SW480 (cell line): ENCODE results near the gene ALAD.
"Not testable (repeated sequence)": the region's sequence is repeated elsewhere in the genome, so short reads cannot be mapped to it uniquely, and the experiment has no call there.

Experiments used
- DNase-seq: peaks from one replicate; pipeline ENCODE4 v3.0.0-alpha.2; 2016; ENCODE audit warnings: low spot score

Gene ALAD

GRCh38 chr9:113401027-113401792, at the start of gene ALAD:
ALAD (minus strand) TSS chr9:113401284; CDS start chr9:113393559, 7,725 bp downstream.
- DNase-seq, result peak; percentile 96

DNA sequence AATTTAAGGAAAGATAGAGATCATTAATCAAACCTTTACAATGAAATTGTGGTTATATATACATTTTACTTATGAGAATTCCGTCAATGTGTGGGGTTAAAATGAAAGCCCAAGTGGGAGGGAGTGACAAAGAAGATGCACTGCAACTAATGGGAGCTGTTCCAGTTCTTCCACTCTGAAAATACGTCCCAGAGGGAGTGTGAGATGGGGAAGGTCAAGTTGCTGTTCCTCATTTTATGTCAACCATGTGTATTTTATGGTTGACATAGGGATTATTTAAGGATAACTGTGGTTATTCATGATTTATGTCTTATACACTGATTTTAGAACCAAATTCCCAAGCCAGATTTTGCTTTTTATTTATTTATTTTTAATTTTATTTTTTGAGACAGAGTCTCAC, 48.3 kb upstream of the ALAD start:
- no peak for DNase-seq

- peak; percentile 44 for DNase-seq
Measured at GRCh38 chr9:113446323-113446740, 45.2 kb upstream of the ALAD start.

- no peak for DNase-seq
Measured at GRCh38 chr9:113444736-113445135, 43.7 kb upstream of the ALAD start.

GRCh38 chr9:113437716-113438115, 36.6 kb upstream of the ALAD start:
- DNase-seq, result not testable (repeated sequence)

DNA sequence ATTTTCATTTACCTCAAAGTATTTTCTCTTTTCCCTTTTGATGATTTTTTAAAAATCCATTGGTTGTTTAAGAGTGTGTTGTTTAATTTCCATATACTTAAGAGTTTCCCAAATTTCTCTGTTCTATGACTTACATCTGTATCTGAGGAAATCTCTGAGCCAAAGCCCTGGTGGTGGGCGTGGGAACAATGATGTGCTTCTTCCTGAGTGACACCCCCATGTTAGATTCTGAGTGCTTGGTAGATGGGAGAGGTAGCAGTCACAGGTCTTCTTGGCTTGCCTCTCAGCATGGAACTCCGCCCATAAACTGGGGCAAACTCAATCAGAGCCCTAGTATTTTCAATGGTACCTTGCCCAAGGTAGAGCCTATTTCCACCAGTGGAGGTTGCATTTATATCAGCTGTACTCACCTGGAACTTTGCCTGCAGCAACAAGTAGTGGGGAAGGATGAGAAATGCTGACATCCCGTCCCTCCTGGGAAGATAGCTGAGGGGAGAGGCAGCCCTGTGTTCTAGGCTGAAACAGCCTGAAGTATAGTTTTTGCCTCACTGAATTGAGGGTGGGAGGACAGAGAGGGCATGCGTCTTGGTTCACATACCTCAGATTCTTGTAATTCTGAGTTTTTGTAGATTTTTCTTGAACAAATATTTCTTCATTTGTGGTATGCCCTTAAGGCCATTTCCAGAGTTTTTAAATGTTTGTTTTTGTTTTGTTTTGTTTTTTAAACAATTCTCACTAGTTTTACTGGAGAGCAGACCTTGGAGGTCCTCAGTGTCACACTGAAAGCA, 35.8 kb upstream of the ALAD start:
- DNase-seq, result no peak

DNA sequence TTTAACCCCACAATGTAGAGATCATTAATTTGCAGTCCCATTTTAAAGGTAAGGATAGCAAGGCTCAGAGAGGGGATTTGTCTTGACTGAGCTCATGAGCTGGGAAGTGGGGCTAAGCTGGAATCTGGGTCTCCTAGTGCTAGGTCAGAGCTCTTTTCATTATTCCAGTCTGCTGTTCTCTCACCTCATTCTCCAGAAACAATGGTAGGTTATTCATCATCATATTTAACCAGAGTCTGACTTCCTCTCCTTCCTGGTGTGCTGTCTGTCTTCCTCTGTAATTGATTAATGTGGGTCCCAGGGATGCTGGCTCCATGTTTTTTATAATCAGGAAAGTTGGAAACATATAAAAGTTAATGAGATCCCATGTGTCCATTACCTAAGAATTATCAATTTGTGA, 30.1 kb upstream of the ALAD start:
- no peak for DNase-seq

GRCh38 chr9:113428062-113428615, 27.1 kb upstream of the ALAD start:
- DNase-seq, result no peak

- no peak for DNase-seq
Measured at GRCh38 chr9:113427629-113428028, 26.5 kb upstream of the ALAD start.

DNA sequence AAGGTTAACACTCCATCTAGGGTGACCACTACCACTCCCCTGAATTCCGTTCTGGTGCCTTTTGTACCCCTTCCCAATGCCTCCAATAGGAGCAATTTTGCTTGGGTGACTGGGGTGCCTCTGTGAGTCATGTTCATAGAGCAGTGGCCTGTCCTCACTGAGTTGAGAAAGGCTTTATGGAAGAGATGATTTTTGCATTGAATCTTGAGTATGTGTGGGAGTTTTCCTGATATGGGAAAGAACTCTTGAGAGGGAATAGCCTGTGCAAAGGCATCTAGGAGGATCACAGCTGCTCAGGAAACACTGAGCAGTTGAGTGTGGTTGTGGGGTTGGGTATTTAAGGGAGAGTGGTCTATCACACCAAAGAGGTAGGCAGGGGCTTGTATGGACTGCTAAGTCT, 25.6 kb upstream of the ALAD start:
- DNase-seq, result no peak

- no peak for DNase-seq
Measured at GRCh38 chr9:113425072-113425471, 24.0 kb upstream of the ALAD start.

DNA sequence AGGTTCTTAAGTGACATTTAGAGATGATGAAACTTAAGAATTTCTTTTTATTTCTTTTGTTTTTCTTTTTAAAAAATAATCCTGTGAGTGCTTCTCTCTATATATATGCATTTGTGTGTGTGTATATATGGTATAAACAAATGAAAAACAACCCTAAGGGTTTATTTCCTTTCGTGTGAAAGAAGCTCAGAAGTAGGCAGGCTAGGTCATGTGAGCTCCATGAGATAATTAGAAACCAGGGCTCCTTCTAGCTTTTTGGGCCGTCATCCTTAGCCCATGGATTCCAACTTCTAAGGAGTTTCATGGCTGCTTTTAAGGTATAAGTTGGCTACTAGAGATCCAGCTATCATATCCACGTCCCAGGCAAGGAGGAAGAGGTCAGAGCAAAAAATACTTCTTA, 20.6 kb upstream of the ALAD start:
- DNase-seq, result no peak

DNA sequence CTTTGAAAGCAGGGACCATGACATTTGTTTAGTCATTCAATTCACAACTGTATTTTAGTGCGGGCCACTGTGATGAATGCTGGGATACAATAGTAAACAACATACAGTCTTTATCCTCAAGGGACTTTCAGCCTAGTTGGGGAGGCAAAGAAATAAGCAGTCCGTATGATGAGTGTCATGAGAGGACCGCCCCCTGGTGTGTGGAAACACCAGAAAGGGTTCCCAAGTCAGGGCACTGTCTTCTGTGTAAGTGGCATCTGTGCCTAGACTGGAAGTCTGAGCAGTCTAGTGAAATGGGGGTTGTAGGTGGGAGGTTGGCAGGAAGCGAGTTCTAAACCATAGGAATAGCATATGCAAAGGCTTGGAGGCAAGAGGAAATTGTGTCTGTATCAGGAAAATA, 16.3 kb upstream of the ALAD start:
- DNase-seq, result no peak

DNA sequence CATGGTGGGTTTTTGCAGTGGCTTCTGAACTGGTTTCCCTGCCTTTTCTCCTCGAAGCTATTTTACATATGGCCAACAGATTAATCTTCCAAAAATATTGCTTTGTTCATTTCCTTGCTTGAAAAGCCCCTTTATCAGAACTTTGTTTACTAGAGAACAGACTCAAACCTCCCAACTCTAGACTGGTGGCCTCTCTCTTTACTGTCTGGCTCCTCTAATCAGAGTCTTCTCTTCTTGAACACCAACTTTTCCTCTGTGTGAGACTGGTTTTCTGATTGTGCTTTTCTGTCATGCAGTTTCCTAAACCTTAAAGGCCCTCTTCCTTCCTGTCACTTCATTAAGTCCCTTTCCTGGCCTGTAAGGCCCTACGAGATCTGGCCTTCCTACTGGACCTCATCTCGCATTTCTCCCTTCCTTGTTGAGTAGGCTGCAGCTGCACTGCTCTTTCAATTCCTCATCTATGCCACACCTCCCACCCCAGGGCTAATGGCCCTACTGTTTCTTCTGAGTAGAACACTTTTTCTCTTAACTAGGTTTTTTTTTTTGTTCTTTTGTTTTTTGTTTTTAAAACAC, 15.2 kb upstream of the ALAD start:
- DNase-seq, result no peak

DNA sequence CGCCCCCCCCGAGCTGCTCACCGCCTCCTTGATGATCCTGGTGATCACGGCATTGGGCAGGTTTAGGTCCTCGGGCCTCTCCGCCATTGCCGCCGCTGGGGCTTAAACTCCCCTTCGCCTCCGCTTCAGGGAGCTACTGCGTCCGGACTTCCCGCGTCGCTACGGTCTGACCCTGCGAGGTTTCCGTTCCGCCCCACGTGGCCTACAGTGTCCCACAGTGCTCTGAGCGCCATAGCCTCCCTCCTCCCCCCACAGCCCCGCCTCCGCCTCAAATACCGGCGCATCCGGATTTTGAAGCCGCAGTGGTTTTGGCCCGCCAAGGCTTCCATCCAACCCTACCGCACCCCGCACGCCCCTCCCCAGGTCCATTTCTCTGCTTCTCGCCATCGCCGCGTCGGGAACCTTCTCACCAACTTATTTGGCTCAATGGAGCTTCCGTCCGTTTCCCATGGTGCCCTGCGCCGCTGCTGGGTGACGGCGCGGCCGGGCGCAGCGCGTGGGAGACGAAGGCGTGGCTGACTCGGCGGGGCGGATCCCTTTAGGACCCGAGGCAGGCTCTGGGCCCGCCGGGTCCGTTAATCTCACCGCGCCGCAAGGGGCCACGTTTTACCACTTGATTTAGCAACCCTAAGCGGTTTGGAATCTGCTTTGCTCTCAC, 9.3 kb upstream of the ALAD start, which contains the start of the genes C9orf43 and POLE3:
Gene C9orf43, plus strand, starts transcription at position 541 of the 658 bp plus-strand sequence. CDS start 2,747 bp downstream, outside the sequence.
Gene POLE3, minus strand, starts transcription at position 469 of the 658 bp plus-strand sequence. Its CDS starts 382 bp downstream, at position 87.
- peak; percentile 95 for DNase-seq

- DNase-seq, result no peak
Measured at GRCh38 chr9:113409883-113410206, 8.8 kb upstream of the ALAD start.

DNA sequence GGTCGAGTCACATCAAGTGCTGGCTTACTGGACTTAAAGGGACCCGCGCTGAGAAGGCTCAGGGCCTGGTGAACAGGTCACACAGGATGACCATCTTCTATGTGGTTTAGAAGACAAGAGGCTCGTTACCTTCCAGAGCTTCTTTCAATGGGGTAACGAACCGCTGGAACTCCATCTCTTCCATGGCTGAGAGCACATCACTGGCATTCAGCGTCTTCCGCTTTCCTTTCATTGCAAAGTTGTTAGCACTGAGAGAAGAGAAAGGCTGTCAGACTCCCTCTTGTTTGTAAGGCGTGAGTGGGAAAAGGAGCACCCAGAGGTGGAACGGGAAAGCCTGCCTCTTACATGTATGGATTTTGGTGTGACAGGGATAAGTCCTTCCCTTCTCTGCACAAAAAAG, 8.4 kb upstream of the ALAD start:
- DNase-seq, result no peak

- peak; percentile 71 for DNase-seq
Measured at GRCh38 chr9:113406873-113407511, 5.9 kb upstream of the ALAD start.

- DNase-seq, result not testable (repeated sequence)
Measured at GRCh38 chr9:113406353-113406752, 5.3 kb upstream of the ALAD start.

- no peak for DNase-seq
Measured at GRCh38 chr9:113403646-113404045, 2.6 kb upstream of the ALAD start.

DNA sequence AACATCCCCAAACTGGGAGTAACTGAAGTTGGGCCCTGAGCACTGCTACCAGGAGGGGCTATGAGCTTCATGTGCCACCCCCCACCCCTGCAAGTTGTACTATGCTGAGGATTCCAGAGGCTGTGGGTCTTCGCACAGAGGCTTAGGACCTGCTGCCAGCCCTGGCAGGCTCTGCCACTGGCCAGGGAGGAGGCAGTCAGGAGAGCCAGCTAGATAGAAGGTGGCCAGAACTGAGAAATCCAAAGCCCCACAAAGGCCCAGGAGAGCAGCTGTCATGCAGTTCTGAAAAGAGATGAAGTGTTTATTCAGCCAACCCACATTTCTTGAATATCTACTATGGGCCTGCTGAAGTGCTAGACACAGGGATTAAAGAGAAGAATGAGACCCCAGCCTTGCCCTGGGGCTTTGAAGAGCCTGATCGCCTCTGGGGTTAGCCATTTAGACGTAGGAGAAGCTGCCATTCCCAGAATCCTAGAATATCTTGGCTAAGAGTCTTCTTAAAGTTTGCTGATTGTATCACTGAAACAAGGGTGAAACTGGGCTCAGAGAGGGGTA, 1.4 kb downstream of the ALAD start:
- DNase-seq, result no peak
